HFF-Myc (cell line): Measurements from ENCODE around the gene PAX5.

Experiments used
- DNase-seq: peaks from one replicate; pipeline ENCODE4 v3.0.0-alpha.2; 2011; ENCODE audit warnings: low read depth; ENCODE audit errors: extremely low read depth
- H3K4me3 ChIP-seq: replicated peaks from 2 replicates; pipeline ENCODE4 v1.5.1; 2011; ENCODE audit warnings: low read depth, mild to moderate bottlenecking, control low read depth, low read length
- TF ChIP-seq, protein P1 (sequence below): IDR thresholded peaks from 2 replicates; pipeline ENCODE4 v1.5.1; 2012; ENCODE audit warnings: mild to moderate bottlenecking, low read depth, low read length, control low read depth; ENCODE audit errors: missing control alignments

The PAX5 gene

DNA sequence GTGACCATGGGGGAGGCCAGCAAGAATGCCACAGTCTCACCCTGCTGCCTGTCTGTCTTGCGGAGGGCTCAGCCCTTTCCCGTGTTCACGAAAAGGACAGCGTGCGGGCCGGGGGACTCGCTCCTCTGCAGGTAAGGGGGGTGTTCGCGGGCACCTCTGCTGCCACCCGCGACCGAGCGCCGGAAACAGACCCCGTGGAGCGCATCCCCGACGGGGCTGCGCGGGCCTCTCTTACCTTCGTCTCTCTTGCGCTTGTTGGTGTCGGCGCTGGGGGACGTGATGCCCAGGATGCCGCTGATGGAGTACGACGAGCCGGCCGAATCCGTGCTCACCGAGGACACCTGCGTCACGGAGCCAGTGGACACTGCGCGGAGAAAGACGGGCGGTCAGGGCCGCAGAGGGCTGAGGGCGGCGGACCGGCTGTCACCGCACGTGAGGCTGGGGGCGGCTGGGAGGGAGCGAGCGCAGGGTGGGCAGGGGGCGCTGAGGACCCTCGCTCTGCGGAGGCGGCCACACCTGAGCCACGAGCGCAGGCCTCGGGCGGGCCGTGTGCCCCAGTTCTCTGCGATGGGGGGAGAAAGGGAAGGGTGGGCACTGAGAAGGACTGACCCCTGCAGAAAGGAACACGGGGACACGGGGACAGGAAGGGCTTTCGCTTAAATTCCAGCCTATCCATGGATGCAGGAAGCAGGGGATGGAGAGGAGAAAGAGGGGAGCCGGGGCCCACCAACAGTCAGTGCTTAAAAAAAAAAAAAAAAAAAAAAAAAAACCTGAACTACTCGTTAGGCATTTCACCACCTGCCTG is 31.5 kb downstream of the PAX5 start:
- no peak overlapping the region for H3K4me3 ChIP-seq
- DNase-seq, result no peak
- TF ChIP-seq, protein P1, sequence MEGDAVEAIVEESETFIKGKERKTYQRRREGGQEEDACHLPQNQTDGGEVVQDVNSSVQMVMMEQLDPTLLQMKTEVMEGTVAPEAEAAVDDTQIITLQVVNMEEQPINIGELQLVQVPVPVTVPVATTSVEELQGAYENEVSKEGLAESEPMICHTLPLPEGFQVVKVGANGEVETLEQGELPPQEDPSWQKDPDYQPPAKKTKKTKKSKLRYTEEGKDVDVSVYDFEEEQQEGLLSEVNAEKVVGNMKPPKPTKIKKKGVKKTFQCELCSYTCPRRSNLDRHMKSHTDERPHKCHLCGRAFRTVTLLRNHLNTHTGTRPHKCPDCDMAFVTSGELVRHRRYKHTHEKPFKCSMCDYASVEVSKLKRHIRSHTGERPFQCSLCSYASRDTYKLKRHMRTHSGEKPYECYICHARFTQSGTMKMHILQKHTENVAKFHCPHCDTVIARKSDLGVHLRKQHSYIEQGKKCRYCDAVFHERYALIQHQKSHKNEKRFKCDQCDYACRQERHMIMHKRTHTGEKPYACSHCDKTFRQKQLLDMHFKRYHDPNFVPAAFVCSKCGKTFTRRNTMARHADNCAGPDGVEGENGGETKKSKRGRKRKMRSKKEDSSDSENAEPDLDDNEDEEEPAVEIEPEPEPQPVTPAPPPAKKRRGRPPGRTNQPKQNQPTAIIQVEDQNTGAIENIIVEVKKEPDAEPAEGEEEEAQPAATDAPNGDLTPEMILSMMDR, result no peak

DNA sequence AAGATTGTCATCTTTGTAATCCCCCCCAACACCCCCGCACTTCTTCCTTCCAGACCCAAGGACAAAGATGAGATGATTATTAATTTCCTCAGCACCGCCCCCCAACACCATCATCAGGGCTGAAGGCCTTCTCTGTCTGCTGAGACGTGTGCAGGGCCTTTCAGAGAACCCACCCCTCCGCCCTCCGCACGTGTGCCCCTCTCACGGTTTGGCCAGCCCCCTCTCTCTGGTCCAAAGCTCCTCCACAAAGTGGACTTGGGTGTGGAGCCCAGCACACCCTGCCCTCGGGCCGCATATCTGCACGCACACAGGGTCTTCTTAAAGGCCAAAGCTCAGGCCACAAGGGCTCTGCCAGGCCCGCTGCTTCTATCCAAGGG is 32.0 kb downstream of the PAX5 start:
- DNase-seq, result no peak
- no peak overlapping the region for H3K4me3 ChIP-seq
- TF ChIP-seq, protein P1, result no peak

DNA sequence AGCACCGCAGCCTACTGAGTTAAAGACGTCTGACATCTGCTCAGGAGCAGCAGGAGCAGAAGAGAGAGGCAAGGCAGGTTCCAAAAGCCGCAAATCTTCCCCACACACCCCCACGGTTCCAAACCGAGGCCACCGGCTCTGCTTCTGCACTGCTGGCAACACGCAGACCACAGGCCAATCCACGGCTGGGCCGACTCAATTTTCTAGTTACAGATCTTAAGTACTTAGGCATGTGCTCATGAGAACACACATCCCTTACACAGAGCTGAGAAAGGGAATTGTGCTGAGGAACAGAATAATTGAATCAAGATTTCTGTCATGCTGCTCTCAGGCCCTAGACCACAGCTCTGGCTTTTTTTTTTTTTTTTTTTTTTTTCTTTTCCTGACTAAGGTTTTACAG is 32.6 kb downstream of the PAX5 start:
- no peak overlapping the region for H3K4me3 ChIP-seq
- no peak for DNase-seq

DNA sequence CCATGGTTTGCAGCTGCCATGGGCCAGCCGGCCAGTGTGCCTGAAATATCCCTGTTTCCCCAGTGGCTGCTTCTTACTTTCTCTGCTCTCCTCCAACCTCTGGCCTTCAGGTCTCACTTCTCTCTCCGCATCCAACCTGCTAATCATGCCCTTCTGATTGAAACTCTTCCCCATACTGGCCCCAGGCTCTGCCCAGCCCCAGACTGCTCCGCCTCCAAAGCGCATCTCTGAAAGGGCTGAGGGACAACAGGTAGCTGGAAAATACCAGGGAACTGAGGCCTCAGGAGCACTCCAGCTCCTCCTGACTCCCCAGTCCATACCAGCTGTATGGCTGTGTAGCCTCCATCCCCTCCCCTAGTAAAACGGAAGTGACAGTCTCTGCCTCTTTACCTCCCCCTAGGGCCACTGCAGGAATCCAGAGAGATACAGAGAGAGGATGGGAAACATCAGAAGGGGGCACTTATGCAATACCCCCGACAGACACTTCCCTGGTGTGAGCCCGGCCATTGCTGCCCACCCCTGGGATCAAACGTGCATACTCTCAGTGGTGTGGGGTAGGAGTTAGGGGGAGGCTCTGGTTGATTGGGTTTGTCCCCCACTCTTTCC is 34.2 kb downstream of the PAX5 start:
- no peak overlapping the region for H3K4me3 ChIP-seq
- no peak for DNase-seq

More for the DNA sequence above, 32.6 kb downstream of the PAX5 start:
- TF ChIP-seq, protein P1, result no peak

DNA sequence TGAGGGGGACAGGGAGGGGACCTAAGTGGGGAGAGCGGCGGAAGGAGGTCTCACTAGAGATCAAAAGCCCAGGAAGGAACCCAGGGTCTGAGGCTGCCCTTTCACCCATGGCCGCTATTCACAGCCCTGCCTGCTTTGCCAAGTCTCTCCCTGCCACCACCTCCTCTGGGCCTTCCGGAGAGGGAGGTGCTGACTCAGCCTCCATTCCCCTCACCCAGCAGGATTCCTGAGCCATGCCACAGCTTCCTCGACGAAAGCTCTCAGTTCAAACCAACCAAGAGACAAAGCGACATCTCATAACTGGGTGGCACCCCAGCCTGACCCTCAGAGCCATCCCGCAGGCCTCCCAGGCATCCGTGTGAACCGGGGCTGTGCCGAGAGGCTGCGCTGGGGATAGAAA is 36.7 kb downstream of the PAX5 start:
- TF ChIP-seq, protein P1, result no peak
- DNase-seq, result no peak
- H3K4me3 ChIP-seq, result no peak overlapping the region

More for the DNA sequence above, 34.2 kb downstream of the PAX5 start:
- TF ChIP-seq, protein P1, result no peak

DNA sequence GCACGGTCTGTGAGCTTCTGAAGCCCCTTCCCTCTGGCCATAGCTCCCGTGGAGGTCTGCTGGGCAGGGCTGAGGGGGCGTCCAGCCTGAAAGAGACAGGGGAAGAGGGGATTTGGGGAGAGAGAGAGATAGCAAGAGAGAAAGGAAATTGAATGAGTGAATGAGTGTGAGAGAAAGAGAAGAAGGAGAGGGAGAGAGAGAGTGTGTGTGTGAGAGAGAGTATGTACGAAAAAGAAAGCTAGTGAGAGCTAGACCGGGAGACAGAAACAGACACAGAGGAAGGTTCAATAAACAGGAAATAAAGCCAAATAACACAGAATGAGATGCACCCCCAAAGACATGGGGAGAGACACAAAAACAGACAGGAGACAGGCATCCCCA is 37.4 kb downstream of the PAX5 start:
- TF ChIP-seq, protein P1, result no peak
- H3K4me3 ChIP-seq, result no peak overlapping the region
- DNase-seq, result no peak
